22Rv1 (cell line): ENCODE results near the gene TEKT1.

Source experiments
- ZFX ChIP-seq: fragments of 450-650 bp; IDR thresholded peaks from 2 replicates; pipeline ENCODE4 v1.6.1; 2017; ENCODE audit warnings: antibody characterized with exemption, borderline replicate concordance
- TF ChIP-seq, protein P1 (sequence below): fragments of 450-650 bp; IDR thresholded peaks from 2 replicates; pipeline ENCODE4 v1.5.1; 2017; ENCODE audit warnings: mild to moderate bottlenecking

GRCh38 chr17:6811510-6811909 lies 20.0 kb downstream of the TEKT1 start:
- TF ChIP-seq, protein P1, sequence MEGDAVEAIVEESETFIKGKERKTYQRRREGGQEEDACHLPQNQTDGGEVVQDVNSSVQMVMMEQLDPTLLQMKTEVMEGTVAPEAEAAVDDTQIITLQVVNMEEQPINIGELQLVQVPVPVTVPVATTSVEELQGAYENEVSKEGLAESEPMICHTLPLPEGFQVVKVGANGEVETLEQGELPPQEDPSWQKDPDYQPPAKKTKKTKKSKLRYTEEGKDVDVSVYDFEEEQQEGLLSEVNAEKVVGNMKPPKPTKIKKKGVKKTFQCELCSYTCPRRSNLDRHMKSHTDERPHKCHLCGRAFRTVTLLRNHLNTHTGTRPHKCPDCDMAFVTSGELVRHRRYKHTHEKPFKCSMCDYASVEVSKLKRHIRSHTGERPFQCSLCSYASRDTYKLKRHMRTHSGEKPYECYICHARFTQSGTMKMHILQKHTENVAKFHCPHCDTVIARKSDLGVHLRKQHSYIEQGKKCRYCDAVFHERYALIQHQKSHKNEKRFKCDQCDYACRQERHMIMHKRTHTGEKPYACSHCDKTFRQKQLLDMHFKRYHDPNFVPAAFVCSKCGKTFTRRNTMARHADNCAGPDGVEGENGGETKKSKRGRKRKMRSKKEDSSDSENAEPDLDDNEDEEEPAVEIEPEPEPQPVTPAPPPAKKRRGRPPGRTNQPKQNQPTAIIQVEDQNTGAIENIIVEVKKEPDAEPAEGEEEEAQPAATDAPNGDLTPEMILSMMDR: no peak
- TF ChIP-seq ZFX: no peak
